SK-N-SH treated with all-trans-retinoic acid at 6 μM for 48 hours (cell line): ENCODE data around the gene RAET1G.

Experiments
- ATAC-seq: fragments of 200-7000 bp; cut with Tn5 transposase; 3 replicates; pipeline ENCODE4 v1.9.1; 2020; ENCODE audit warnings: mild to moderate bottlenecking, moderate library complexity
- BACH2 ChIP-seq: fragments of 250-450 bp; sonication (Bioruptor Pico); IDR thresholded peaks from 2 replicates; pipeline ENCODE4 v1.9.0; 2021; ENCODE audit warnings: mild to moderate bottlenecking, borderline replicate concordance
- CREB5 ChIP-seq: fragments of 250-450 bp; sonication (Bioruptor Pico); IDR thresholded peaks from 2 replicates; pipeline ENCODE4 v1.5.1; 2020; ENCODE audit warnings: low read depth, mild to moderate bottlenecking, moderate library complexity
- ESRRG ChIP-seq: fragments of 250-450 bp; sonication (Bioruptor Pico); IDR thresholded peaks from 2 replicates; pipeline ENCODE4 v1.6.1; 2021; ENCODE audit warnings: mild to moderate bottlenecking
- GLIS3 ChIP-seq: fragments of 250-450 bp; sonication (Bioruptor Pico); IDR thresholded peaks from 2 replicates; pipeline ENCODE4 v1.5.0; 2020; ENCODE audit warnings: mild to moderate bottlenecking, moderate library complexity
- POU6F1 ChIP-seq: fragments of 250-450 bp; sonication (Bioruptor Pico); IDR thresholded peaks from 2 replicates; pipeline ENCODE4 v1.8.0; 2021; ENCODE audit warnings: low read depth, mild to moderate bottlenecking, moderate library complexity, borderline replicate concordance
- PPARA ChIP-seq: fragments of 250-450 bp; sonication (Bioruptor Pico); IDR thresholded peaks from 2 replicates; pipeline ENCODE4 v1.5.0; 2020; ENCODE audit warnings: mild to moderate bottlenecking, borderline replicate concordance
- TCF4 ChIP-seq: fragments of 250-450 bp; sonication (Bioruptor Pico); IDR thresholded peaks from 2 replicates; pipeline ENCODE4 v1.8.0; 2021; ENCODE audit warnings: mild to moderate bottlenecking, moderate library complexity, borderline replicate concordance
- TOX ChIP-seq: fragments of 250-450 bp; sonication (Bioruptor Pico); IDR thresholded peaks from 2 replicates; pipeline ENCODE4 v1.8.0; 2021; ENCODE audit warnings: mild to moderate bottlenecking, moderate library complexity, borderline replicate concordance
- TSHZ2 ChIP-seq: fragments of 250-450 bp; sonication (Bioruptor Pico); IDR thresholded peaks from 2 replicates; pipeline ENCODE4 v1.5.0; 2020; ENCODE audit warnings: mild to moderate bottlenecking, moderate library complexity
- ZFP30 ChIP-seq: fragments of 450-650 bp; formaldehyde crosslinking; IDR thresholded peaks from 2 replicates; pipeline ENCODE4 v1.5.0; 2022; ENCODE audit warnings: mild to moderate bottlenecking, moderate library complexity
- ZNF565 ChIP-seq: fragments of 450-650 bp; formaldehyde crosslinking; conservative IDR thresholded peaks from 2 replicates; pipeline ENCODE4 v1.5.0; 2020; ENCODE audit warnings: low read depth, mild to moderate bottlenecking, moderate library complexity
- ZNF70 ChIP-seq: fragments of 450-650 bp; formaldehyde crosslinking; IDR thresholded peaks from 2 replicates; pipeline ENCODE4 v1.5.0; 2020; ENCODE audit warnings: mild to moderate bottlenecking, moderate library complexity
- ZNF8 ChIP-seq: fragments of 450-650 bp; formaldehyde crosslinking; IDR thresholded peaks from 2 replicates; pipeline ENCODE4 v1.5.0; 2020; ENCODE audit warnings: mild to moderate bottlenecking, moderate library complexity
- TF ChIP-seq, protein P1 (sequence below): fragments of 250-450 bp; sonication (Bioruptor Pico); IDR thresholded peaks from 2 replicates; pipeline ENCODE4 v1.5.1; 2021; ENCODE audit warnings: mild to moderate bottlenecking, moderate library complexity
- TF ChIP-seq, protein P2 (sequence below): fragments of 250-450 bp; sonication (Bioruptor Pico); IDR thresholded peaks from 2 replicates; pipeline ENCODE4 v1.8.0; 2020; ENCODE audit warnings: mild to moderate bottlenecking, moderate library complexity, borderline replicate concordance

The RAET1G gene

DNA sequence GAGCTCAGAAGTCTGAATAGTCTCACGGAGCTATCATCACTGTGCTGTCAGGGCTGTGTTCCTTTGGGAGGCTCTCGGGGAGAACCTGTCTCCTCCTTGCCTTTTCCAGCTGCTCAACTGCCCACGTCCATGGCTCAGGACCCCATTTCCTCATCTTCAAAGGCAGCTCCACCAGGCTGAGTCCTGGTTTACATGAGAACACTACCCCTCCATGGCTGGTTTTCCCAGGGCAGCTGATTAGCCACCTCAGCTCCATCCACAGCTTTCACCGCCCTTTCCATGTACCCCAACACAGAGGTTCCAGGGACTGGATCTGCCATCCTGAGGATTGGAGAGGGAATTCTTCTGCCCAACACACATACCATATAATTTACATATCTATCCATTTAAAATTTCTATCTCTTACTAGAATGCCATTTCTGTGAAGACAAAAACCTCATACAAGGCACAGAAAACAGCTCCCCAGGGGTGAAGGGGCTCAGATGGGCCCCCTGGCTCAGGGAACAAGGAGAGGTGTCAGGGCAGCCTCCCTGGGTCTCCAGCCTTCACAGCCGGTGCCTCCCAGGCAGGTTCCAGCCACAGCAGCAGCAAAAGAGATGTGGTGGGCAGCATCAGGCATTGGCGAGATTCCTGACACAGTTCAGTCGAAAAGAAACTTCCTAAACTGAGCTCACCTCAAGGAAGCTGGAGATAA, 22.8 kb downstream of the RAET1G start (continued):
- no peak for TF ChIP-seq BACH2 (CRISPR knock-in tag)
- TF ChIP-seq ZNF565 = no peak

DNA sequence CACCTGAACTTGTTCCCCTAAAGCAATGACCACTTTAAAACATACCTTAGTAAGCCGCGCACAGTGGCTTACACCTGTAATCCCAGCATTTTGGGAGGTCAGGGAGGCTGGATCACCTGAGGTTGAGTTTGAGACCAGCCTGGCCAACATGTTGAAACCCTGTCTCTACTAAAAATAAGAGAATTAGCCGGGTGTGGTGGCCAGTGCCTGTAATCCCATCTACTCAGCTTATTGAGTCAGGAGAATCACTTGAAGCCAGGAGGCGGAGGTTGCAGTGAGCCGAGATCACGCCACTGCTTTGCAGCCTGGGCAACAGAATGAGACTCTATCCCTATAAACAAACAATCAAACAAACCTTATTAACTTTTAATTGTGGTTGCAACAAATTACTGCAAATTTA, 23.4 kb downstream of the RAET1G start:
- no peak for ATAC-seq
- TF ChIP-seq BACH2 (CRISPR knock-in tag) (no peak), ESRRG (CRISPR knock-in tag) (no peak)
- TF ChIP-seq, all 23 proteins: peak for 0

GRCh38 chr6:149898966-149899365, 24.0 kb downstream of the RAET1G start:
- ATAC-seq = no peak
- TF ChIP-seq, protein P1, sequence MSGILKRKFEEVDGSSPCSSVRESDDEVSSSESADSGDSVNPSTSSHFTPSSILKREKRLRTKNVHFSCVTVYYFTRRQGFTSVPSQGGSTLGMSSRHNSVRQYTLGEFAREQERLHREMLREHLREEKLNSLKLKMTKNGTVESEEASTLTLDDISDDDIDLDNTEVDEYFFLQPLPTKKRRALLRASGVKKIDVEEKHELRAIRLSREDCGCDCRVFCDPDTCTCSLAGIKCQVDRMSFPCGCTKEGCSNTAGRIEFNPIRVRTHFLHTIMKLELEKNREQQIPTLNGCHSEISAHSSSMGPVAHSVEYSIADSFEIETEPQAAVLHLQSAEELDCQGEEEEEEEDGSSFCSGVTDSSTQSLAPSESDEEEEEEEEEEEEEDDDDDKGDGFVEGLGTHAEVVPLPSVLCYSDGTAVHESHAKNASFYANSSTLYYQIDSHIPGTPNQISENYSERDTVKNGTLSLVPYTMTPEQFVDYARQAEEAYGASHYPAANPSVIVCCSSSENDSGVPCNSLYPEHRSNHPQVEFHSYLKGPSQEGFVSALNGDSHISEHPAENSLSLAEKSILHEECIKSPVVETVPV = no peak
- no peak for TF ChIP-seq GLIS3 (CRISPR knock-in tag)
- TF ChIP-seq TCF4 (CRISPR knock-in tag) = no peak
- TF ChIP-seq PPARA (CRISPR knock-in tag) = no peak
- no peak for TF ChIP-seq ZNF70 (CRISPR knock-in tag)
- no peak for TF ChIP-seq ZFP30 (CRISPR knock-in tag)
- TF ChIP-seq CREB5 (CRISPR knock-in tag) = no peak
- no peak for TF ChIP-seq ESRRG (CRISPR knock-in tag)

DNA sequence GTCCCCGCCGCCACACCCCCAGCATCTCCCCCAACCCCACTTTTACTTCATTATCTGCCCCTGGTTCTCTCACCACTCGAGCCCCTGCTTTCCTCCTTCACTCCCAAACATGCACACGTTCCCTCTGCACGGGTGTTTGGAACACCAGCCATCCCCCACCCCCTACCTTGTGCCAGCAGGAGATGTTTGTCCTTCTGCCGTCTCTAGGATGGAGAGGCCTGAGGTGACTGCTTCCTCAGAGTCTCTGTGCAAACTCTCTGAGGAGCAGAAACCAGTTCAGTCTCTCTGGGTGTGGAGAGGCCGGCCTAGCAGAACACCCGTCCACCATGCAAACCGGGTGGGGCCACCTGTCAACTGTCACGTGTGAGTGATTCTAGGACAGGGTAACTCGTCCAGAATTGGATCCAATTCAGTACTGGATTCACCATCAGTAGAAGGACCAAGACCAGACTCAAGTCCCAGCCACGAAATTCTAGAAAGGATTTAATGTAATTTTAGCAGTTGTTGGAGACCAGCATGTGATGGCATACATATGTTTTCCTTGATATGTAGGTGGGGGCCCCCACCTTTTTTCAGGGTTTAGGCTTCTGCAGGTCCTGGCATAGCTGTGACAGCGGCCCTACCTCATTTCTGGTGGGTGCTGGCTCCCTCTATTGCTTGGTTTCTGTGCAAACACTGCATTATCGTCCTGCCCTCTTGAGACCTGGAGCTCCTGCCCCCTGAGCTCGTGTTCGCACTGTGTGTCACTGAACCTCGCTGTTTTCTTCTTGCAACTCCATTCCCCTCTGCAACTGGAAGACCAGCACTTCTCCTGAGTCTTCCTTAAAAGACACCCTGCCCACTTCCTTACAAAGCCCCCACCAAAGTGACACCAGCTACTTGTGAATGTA, 24.8 kb downstream of the RAET1G start, which contains the start of gene RAET1E:
Gene RAET1E (minus strand): TSS at position 259 of the 890 bp plus-strand sequence. CDS start 7,212 bp downstream, outside the sequence.
- TF ChIP-seq, protein P1 = no peak
- TF ChIP-seq TSHZ2 (CRISPR knock-in tag) (no peak), CREB5 (CRISPR knock-in tag) (no peak), ZFP30 (CRISPR knock-in tag) (no peak), ZNF8 (CRISPR knock-in tag) (no peak), TOX (CRISPR knock-in tag) (no peak), POU6F1 (CRISPR knock-in tag) (no peak)
- TF ChIP-seq, protein P2, sequence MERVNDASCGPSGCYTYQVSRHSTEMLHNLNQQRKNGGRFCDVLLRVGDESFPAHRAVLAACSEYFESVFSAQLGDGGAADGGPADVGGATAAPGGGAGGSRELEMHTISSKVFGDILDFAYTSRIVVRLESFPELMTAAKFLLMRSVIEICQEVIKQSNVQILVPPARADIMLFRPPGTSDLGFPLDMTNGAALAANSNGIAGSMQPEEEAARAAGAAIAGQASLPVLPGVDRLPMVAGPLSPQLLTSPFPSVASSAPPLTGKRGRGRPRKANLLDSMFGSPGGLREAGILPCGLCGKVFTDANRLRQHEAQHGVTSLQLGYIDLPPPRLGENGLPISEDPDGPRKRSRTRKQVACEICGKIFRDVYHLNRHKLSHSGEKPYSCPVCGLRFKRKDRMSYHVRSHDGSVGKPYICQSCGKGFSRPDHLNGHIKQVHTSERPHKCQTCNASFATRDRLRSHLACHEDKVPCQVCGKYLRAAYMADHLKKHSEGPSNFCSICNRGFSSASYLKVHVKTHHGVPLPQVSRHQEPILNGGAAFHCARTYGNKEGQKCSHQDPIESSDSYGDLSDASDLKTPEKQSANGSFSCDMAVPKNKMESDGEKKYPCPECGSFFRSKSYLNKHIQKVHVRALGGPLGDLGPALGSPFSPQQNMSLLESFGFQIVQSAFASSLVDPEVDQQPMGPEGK (CRISPR knock-in tag) = no peak
- peak; percentile 46; the same call in 2 of the 3 replicates for ATAC-seq
